OCI-LY3 (cell line): ENCODE results near the gene MYL3.

ENCODE experiments used
- H2AFZ ChIP-seq: fragments of 200-600, 300-600 bp; shearing (Covaris generic); 2 replicates; pipeline ENCODE4 v1.6.0; 2014; ENCODE audit warnings: antibody characterized with exemption, low read depth, low read length
- H3K27ac ChIP-seq: fragments of 200-600, 300-600 bp; sonication (generic); 2 replicates; pipeline ENCODE4 v1.5.1; 2014; ENCODE audit warnings: mild to moderate bottlenecking, low read length, moderate library complexity, mixed read lengths
- H3K27me3 ChIP-seq: fragments of 200-600, 300-600 bp; sonication (generic); 2 replicates; pipeline ENCODE4 v1.6.1; 2014; ENCODE audit warnings: low read depth, low read length, mixed read lengths
- H3K36me3 ChIP-seq: fragments of 200-600, 300-600 bp; sonication (generic); replicated peaks from 2 replicates; pipeline ENCODE3; 2014; ENCODE audit warnings: low read depth, low read length, mixed read lengths
- H3K4me1 ChIP-seq: fragments of 300-600, 200-600 bp; sonication (generic); 2 replicates; pipeline ENCODE4 v1.6.1; 2014; ENCODE audit warnings: low read length, mixed read lengths
- H3K4me2 ChIP-seq: fragments of 200-600, 300-600 bp; sonication (generic); 2 replicates; pipeline ENCODE4 v1.6.1; 2014; ENCODE audit warnings: low read length, mixed read lengths
- H3K4me3 ChIP-seq: fragments of 300-600, 200-600 bp; sonication (generic); 2 replicates; pipeline ENCODE4 v1.5.1; 2014; ENCODE audit warnings: antibody characterized with exemption, mild to moderate bottlenecking, low read length, moderate library complexity
- H3K79me2 ChIP-seq: fragments of 300-600, 200-600 bp; shearing (Covaris generic); 2 replicates; pipeline ENCODE4 v1.6.1; 2014; ENCODE audit warnings: mild to moderate bottlenecking, low read length, mixed read lengths
- H3K9ac ChIP-seq: fragments of 300-600, 200-600 bp; shearing (Covaris generic); 2 replicates; pipeline ENCODE4 v1.6.0; 2014; ENCODE audit warnings: mild to moderate bottlenecking, low read length, moderate library complexity
- H3K9me3 ChIP-seq: fragments of 200-600, 300-600 bp; shearing (Covaris generic); 2 replicates; pipeline ENCODE4 v1.6.1; 2014; ENCODE audit warnings: low read length, mixed read lengths; ENCODE audit not compliant: insufficient read depth
- H4K20me1 ChIP-seq: fragments of 200-600, 300-600 bp; sonication (generic); 2 replicates; pipeline ENCODE4 v1.6.1; 2016; ENCODE audit warnings: low read length, mixed read lengths; ENCODE audit not compliant: insufficient read depth
- EZH2phosphoT487 ChIP-seq: fragments of 200-600 bp; shearing (Covaris generic); IDR thresholded peaks from 2 replicates; pipeline ENCODE4 v1.6.1; 2018; ENCODE audit warnings: antibody characterized with exemption, mixed run types, low read depth
- TF ChIP-seq, protein P1 (sequence below): fragments of 200-600, 300-600 bp; sonication (generic); IDR thresholded peaks from 2 replicates; pipeline ENCODE4 v1.5.1; 2014; ENCODE audit warnings: antibody characterized with exemption, low read length, low read depth

Gene MYL3

DNA sequence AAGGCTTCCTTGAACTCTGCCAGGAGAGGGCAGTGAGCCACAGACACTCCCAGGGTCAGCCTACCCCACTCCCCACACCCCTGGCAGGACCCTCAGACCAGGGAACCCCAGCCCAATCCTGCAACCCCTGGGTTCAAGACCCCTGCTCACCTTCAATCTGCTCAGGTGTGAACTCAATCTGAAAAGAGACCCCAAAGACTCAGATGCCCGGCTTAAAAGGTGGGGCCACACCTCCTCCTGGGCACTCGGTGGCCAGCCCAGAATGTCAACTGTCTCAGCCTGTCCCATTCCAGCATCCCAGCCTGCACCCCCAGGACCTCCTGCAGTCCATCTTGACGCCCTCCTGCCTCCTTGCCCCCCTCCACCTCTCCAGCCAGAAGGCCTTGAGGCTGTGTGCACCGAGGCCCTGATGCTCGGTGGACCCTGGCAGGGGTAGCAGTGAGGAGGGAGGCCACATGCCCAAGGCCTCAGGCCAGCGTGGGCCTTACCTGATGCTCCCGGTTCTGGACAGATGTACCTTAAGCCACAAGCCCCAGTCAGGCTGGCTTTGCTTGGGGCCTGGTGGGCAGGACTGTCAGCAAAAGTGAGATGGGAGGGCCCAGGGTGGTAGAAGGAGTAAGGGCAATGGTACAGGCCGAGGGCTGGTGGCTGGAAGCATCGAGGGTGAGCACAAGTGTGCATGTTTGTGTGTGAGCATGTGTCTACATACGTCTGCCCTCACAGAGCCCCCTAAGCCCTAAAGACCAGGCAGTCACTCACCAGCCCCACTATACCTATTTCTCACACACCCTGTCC, 2.2 kb downstream of the MYL3 start:
- Histone ChIP-seq H2AFZ (no peak overlapping the region), H4K20me1 (no peaks in the 10 kb centered on the region), H3K9ac (no peak overlapping the region), H3K9me3 (no peaks in the 10 kb centered on the region), H3K27ac (no peak overlapping the region), H3K4me3 (no peak overlapping the region), H3K27me3 (peaks cover 20% of the 10 kb centered on the region), H3K4me2 (no peak overlapping the region), H3K79me2 (no peaks in the 10 kb centered on the region), H3K36me3 (no peaks in the 10 kb centered on the region), H3K4me1 (no peaks in the 10 kb centered on the region)
- no peak for TF ChIP-seq EZH2phosphoT487
- TF ChIP-seq, protein P1, sequence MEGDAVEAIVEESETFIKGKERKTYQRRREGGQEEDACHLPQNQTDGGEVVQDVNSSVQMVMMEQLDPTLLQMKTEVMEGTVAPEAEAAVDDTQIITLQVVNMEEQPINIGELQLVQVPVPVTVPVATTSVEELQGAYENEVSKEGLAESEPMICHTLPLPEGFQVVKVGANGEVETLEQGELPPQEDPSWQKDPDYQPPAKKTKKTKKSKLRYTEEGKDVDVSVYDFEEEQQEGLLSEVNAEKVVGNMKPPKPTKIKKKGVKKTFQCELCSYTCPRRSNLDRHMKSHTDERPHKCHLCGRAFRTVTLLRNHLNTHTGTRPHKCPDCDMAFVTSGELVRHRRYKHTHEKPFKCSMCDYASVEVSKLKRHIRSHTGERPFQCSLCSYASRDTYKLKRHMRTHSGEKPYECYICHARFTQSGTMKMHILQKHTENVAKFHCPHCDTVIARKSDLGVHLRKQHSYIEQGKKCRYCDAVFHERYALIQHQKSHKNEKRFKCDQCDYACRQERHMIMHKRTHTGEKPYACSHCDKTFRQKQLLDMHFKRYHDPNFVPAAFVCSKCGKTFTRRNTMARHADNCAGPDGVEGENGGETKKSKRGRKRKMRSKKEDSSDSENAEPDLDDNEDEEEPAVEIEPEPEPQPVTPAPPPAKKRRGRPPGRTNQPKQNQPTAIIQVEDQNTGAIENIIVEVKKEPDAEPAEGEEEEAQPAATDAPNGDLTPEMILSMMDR: no peak

DNA sequence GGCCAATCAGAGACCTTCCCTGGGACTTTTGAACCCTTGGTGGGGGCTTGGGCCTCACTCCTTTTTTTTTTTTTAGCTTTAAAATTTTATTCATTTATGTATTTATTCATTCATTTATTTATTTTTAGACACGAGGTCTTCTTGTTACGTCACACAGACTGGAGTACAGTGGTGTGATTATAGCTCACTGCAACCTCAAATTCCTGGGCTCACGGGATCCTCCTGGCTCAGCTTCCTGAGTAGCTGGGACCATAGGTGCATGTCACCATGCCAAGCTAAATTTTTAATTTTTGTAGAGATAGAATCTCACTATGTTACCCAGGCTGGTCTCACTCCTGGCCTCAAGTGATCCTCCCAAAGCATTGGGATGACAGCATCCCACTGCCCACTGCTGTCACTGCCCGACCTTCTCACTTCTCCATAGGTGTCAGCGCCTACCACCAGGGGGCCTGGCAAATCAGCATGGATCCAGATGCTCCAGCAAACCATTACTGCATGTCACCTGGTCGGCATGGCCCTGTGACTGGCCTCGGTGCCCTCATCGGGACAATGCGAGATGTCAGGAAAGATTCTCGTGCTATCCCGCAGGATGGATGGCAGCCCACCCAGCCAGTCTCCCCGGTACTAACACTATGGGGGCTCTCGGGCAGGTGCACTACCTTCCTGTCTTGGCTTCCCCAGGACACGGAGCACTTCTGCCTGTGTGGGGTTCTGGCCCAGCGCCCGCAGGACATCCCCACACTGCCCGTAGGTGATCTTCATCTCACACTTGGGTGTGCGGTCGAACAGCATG, 3.0 kb downstream of the MYL3 start:
- Histone ChIP-seq H3K4me3 (no peak overlapping the region), H3K27ac (no peak overlapping the region), H3K4me2 (no peak overlapping the region), H3K4me1 (no peaks in the 10 kb centered on the region), H3K27me3 (peaks cover 25% of the 10 kb centered on the region), H2AFZ (no peak overlapping the region), H4K20me1 (no peaks in the 10 kb centered on the region), H3K9me3 (no peaks in the 10 kb centered on the region), H3K79me2 (no peaks in the 10 kb centered on the region), H3K36me3 (no peaks in the 10 kb centered on the region), H3K9ac (no peak overlapping the region)
- TF ChIP-seq EZH2phosphoT487: no peak
- TF ChIP-seq, protein P1: peak; percentile 54

DNA sequence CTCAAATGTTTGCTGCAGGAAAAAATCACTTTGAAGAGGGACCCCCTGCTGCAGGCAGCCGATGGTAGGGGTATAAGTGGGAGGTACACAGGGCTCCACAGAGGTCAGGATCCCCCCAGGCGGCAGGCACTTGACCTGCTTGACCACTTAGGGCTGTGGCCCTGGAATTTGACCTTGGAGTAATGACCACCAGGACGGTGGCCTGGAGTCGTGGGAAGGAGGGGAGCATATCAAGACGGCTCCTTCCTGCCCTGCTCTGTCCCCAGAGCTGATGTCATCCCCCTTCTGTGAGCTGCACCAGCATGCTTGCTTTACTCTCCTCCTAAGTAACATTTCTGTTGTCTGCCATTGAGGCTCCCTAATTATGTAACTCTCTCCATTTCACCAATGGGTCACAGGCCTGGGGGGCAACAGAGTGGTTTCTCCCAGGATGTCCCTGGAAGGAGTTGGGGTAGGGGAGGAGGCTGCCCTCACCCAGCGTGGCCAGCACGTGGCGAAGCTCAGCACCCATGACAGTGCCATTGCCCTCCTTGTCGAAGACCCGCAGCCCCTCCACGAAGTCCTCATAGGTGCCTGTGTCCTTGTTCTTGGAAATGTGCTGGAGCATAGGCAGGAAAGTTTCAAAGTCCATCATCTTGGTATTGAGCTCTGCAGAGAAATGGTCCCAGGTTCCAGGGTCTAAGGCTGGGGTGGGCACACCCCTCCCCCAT, 4.1 kb downstream of the MYL3 start:
- Histone ChIP-seq H3K27ac (no peak overlapping the region), H3K36me3 (no peaks in the 10 kb centered on the region), H3K9me3 (no peaks in the 10 kb centered on the region), H4K20me1 (no peaks in the 10 kb centered on the region), H3K9ac (no peak overlapping the region), H3K4me2 (no peak overlapping the region), H3K27me3 (peaks cover 29% of the 10 kb centered on the region), H3K4me1 (no peaks in the 10 kb centered on the region), H2AFZ (no peak overlapping the region), H3K79me2 (no peaks in the 10 kb centered on the region), H3K4me3 (no peak overlapping the region)
- TF ChIP-seq, protein P1: no peak
- no peak for TF ChIP-seq EZH2phosphoT487

DNA sequence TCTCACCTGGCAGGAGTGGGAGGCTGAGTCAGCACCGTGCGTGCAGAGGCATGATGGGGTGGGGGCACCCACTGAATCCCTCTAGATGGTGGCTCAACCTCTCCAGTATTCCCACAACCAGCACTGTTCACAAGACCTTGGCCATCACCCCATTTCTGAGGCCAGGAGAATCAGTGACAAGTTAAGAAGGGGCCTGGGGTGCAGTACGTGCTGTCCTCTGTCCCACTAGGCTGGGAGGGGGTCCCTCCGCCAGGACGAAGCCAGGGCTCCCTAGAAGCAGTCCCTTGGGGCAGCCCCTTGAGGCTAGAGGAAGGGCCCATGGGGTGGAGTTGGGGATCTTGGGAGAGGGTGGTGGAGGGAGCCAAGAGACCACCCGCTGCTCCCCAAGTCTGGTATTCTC, 4.8 kb downstream of the MYL3 start:
- H3K79me2 ChIP-seq: no peaks in the 10 kb centered on the region
- no peak overlapping the region for H3K27ac ChIP-seq
- H3K9me3 ChIP-seq: no peaks in the 10 kb centered on the region

More for the DNA sequence above, 4.8 kb downstream of the MYL3 start:
- H3K4me2 ChIP-seq: no peak overlapping the region
- H4K20me1 ChIP-seq: no peaks in the 10 kb centered on the region
- H3K4me3 ChIP-seq: no peak overlapping the region
- H3K27me3 ChIP-seq: peaks cover 29% of the 10 kb centered on the region
- H3K36me3 ChIP-seq: no peaks in the 10 kb centered on the region
- no peaks in the 10 kb centered on the region for H3K4me1 ChIP-seq
- no peak overlapping the region for H3K9ac ChIP-seq
- no peak overlapping the region for H2AFZ ChIP-seq
- TF ChIP-seq, protein P1: no peak
- no peak for TF ChIP-seq EZH2phosphoT487
